NCI-H2227 treated with DMSO at 0.1 percent for 48 hours (cell line): ENCODE results near the gene ANKRD11.
A peak's percentile ranks its signal among the peaks of the same experiment; 100 is the strongest.
"Not testable (repeated sequence)": the region's sequence is repeated elsewhere in the genome, so short reads cannot be mapped to it uniquely, and the experiment has no call there.

Experiments
- DNase-seq: peaks from one replicate; lab custom pipeline; 2025; lab: John Stamatoyannopoulos, UW

ANKRD11 gene

DNA sequence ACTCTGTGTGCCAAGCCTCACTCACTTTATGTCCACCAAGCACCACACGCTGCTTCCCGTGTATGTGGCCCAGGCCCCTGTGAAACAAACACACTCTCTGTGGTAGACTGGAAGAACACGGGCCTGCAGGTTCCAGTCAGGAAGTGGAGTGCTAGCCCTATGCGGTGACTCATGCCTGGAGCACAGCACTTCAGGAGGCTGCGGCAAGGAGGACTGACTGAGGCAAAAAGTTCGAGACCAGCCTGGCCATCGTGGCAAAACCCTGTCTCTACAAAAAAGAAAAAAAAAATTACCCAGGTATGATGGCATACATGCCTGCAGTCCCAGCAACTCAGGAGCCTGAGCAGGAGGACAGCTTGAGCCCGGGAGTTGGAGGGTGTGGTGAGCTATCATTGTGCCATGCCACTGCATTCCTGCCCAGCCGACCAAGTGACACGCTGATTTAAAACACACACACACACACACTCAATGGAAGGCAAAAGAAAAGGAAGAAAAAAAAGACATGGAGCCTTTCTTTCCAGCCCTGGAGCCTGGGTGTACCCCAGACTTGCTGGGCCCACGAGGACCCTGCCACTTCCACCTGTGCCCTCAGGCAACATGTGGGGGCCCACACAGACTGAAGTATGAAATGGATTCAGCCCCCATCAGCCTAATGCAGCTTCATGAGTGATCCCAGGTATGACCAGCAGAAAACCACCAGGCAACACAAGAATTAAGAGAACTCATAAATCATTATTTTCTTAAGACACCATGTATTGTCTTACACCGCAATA, 126.6 kb downstream of the ANKRD11 start:
- DNase-seq = no peak

DNA sequence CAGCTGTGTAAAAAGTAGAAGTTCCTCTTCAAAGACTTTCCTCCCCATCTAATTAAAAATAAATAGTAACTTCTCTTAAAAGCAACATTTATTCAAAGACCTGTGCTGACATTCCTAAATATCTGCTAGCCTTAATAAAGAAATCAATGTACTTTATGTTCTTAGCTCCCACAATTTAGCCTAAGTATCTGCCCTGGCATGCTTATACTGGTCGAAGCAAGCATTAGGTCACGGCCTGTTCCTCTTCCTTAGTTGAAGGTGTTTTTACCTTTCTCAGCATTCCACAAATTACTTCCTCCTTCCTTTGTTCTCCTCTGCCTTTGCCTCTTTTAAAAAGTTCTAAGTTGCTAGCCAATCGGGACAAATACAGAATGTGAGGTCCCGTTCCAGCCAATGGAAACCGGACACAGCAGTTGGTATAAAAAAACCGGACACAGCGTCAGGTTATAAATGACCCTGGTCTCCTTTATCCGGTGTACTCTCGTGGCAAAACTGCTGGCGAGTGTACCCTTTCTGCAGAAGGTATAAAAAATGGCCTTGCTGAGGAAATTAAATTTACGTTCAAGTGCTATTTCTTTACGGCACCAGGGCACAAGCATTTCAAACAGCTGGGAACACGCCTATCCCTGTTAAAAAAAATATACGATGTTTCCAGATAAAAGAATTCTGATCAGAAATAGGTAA, 127.7 kb downstream of the ANKRD11 start:
- not testable (repeated sequence) for DNase-seq

DNA sequence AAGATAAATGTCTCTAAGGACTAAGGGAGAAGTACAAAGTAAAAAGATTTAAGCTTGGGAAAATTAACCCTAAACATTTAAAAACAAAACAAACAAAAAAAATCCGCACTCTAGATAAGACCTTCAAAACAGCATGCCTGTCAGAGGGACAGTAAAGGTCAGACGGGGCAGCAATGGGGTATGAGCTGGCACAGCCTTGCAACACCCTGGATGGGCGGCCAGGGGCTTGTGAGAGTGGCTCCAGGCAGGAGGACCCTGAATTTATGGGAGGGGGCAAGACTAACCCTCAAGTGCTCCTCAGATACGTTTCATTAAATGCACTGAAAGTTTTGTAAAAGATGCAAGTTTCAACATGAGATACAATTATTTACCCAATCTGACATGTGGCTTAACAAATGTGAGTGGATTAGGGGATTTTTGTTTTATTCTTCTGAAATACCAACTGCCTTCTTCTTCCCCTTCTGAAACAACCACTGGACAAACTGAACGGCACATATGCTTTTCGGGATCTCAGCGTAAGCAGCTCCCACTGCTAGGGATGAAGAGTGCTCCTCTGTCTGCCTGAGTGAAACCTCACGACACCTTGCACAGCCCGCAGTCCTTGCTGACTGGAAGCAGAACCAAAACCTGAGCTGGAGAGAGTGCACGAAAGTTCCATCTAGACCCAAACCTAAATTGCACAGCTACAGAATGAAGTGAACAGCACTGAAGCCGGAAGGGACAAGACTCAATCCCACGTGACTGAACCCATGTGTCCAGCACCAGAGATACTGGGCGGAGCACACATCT, 128.4 kb downstream of the ANKRD11 start:
- no peak for DNase-seq

DNA sequence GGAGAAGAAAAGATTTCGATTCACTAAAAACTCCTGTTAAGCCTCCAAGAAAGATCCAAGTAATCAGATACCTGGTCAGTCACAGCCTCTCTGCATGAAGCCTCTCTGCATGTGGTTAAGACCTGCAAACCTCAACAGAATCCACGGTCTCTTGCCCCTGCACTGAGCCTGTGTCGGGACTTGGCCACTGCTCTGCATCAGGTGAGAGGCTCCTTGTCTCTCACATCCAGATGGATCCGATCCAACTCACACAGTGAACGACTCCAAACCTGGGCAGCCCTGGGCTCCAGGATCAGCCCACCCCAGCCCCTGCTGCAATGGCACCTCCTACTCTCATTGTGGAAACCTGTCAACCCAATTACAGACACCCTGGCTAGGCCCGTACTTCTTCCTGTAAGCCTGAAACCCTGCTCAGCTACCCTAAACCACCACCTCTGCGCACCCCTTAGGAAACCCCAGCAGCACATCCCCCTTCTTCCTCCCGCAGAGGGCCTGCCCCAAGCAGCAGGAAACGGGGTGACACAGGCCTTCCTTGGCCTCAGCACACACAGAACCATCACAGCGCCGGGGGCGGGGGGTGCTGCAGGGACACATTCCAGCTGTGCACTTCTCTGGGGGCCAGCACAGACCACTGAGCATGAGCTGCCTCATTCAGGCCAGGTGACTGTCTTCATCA, 129.5 kb downstream of the ANKRD11 start:
- DNase-seq = no peak

DNA sequence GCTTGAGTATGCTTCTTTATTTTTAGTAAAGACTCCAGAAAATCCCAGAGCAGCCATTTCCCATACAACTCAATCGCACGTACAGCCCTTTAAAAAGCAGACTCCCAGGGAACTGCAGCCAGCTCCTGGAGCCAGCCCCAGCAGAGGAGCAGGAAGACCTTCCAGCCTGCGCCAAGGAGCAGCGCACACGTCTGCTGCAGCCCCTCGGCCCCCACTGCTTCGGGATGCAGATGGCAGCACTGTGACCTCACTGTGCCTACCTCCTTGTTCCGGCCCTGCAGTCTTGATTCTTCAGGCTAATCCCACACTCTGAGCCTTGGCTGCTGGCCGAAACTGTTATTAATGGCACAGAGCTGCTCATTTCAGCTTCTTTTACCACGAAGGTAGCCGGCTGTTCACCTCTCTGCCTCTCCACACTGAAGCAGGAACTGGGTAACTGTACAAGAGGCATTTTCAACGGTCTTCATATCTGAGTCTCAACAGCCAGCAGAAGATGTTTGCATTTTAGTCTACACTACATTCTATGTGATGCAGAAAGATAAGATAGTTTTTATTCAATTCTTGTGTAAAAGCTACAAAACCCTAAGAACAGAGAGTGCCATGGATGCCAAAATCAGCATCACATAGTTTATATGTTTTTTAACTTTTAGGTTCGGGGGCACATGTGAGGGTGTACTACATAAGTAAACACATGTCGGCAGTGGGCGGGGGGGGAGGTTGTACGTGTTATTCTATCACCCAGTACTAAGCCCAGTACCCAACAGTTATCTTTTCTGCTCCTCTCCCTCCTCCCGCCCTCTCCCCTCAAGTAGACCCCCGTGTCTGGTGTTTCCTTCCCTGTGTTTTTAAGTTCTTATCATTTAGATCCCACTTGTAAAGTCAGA, 130.9 kb downstream of the ANKRD11 start:
- peak; percentile 8 for DNase-seq

DNA sequence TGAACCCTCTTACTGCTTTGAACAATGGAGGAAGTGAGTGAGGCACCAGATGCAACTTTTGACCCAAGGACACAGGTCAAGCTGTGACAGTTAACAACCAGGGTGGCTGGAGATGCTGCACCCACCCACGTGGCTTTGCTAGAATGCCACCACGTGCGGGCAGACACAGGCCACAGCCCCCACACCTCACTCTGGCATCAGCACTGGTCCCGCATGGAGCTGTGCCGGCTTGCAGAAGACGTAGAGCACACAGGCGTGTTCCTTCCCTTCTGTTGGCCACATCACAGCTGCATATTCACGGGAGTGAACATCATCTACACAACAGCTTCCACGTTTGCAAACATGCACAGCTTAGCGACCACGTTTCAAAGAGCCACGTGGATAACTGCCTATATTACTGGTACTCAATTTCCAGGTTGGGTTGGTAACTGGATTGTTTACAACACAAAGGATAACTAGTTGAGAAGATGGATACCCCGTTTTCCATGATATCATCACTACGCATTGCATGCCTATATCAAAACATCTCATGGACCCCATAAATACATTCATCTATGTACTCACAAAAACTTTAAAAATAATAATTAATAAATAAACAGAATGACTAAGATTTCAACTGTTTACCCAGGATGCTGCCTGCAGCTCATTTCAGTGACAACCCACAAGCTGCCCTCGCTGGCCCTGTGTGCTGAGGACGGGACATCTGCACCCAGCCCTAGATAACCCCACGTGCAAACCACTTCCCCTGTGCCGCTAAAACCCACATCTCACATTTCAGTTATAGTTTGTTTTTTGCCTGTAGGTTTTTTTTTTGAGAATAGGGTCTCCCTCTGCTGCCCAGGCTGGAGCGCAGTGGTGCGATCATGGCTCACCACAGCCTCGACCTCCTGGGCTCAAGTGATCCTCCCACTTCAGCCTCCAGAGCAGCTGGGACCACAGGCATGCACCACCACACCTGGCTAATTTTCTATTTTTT, 132.0 kb downstream of the ANKRD11 start:
- DNase-seq = no peak

DNA sequence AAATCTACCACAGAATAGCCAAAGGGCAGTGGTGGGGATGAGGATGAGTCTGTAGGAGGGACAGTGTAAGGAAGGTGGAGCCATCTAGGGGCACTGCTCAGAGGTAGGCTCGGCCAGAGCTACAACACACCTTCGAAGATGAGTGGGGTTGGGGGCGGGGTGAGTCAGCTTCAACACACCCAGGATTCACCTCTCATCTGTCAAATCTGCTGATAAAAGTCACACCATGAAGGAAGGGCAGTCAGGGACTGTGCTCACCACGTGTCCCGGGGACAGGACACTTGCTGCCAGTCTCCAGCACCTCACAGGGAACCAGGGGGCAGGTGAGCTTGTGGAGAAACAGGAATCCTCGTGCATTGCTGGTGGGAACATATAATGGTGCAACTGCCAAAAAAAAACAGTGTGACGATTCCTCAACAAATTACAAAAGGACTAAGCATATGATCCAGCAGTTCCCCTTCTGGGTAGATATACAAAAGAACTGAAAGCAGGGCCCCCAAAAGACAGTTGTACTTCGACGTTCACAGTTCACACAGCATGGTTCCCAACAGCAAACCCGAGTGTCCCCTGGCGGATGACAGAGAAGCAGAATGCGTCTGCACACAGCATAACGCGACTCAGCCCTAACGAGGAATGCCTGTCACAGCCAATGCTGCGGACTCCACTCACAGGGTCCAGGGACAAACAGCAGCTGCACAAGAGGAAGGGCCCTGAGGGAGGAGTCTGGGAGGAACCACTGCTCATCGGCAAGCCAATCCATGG, 133.1 kb downstream of the ANKRD11 start:
- no peak for DNase-seq

DNA sequence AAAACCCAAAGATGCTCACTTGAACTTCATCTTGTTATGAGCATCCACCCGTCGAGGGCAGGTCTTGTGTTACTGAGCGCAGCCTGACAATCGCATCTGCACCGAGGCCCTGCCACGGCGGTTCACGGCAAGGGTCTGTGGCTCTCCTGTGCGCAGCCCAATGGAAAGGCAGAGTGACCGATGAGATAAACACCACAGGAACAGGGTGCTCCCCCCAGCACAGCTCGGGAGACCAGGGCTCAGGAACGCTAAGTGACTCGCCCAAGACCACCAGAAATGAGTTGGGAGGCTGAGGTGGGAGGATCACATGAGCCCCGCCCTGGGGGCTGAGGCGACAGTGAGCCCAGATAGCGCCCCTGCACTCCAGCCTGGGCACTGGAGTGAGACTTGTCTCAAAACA, 134.7 kb downstream of the ANKRD11 start:
- DNase-seq = no peak

DNA sequence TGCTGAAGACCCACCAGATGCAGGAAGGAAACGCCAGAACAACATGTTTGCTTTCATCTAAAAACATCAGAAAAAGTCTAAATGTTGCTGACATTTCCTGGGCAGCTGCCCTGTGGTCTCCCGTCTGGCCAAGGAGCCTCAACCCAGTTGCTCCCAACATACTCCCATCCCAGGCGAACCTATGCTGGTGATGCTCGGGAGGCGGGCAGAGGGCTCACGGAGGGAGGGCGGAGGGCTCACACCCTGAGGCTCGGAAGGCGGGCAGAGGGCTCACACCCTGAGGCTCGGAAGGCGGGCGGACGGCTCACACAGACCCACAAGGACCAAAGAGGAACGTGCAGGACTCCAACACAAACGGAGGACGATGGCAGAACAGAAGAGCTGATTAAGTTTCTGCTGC, 135.4 kb downstream of the ANKRD11 start:
- DNase-seq = no peak

DNA sequence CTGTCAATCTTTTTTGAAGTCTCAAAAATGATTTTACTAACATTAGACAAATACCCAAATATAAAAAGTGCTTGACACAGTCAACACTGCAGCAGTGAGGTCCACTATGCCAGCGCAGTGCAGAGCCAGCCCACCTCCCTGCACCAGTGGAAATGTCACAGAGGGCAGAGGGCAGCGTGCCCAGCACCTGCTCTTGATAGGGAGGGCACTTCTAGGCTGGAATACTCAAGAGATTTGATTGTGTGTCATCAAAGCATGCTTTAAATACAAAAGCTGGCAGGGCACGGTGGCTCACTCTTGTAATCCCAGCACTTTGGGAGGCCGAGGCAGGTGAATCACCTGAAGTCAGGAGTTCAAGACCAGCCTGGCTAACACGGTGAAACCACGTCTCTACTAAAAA, 136.0 kb downstream of the ANKRD11 start:
- DNase-seq = no peak

DNA sequence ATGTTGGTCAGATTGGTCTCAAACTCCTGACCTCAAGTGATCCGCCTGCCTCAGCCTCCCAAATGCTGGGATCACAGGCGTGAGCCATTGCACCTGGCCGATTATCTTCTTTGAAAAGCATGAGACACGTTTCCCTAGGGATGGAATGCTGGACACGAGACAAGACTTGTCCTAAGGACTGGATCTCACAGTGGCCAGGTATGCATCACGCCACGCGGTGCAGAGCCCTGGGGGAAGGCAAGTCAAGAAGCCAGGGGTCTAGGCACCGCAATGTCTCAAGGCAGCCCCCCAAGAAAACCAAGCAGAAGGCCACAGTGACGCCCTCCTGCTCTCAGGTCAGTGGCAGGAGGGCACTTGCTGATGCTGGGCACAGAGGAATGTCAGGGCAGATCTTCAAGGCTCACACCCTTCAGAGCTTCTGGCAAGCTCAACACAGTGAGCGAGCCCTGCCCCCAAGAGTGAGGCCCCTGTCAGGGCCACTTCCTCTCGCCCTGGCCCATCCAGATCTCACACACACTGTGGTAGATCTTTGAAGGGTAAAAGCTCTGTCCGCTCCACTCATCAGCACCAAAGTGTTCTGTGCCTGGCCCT, 138.2 kb downstream of the ANKRD11 start:
- DNase-seq = no peak

DNA sequence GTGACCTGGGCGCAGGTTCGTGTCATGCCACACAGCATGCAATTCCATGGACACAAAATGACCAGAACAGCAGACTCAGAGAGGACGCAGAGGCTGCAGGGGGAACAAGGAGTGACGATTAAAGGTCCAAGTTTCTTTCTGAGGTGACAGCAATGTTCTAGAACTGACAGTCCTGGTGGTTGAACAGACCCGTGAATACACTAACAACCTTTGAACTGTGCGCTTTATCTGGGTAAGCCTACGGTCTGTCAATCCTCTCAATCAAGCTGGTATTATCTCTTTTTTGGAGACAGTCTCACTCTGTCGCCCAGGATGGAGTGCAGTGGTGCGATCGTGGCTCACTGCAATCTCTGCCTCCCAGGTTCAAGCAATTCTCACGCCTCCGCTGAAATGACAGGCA, 138.7 kb downstream of the ANKRD11 start:
- no peak for DNase-seq

DNA sequence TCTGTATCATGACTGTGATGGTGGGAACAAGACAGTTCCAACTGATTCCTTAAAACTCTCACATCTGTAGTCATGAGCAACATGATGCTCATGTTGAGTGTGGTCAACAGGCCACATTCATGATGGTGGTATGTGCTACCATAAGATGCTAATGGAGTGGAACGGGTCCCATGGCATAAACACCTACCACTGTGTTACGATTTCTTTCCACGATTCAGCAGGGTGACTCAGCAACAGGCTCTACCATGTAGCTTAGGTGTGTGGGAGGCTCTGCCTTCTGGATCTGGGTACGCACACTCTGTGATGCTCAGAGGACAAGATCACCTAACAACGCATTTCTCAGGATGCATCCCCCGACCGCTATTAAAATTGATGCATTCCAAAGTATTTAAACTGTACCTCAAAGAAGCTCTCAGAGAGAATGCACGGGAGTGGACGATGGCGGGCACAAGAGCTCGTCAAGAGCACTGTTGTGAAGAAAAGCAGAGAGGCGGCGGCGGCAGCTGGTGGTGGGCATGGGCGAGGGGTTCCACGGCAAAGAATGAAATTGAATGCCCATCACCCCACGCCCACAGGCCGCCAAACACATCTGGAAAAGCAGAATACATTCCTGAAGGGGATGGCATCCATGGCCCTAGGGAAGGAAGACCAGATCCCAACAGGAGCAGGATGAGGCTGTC, 139.5 kb downstream of the ANKRD11 start:
- DNase-seq = no peak

DNA sequence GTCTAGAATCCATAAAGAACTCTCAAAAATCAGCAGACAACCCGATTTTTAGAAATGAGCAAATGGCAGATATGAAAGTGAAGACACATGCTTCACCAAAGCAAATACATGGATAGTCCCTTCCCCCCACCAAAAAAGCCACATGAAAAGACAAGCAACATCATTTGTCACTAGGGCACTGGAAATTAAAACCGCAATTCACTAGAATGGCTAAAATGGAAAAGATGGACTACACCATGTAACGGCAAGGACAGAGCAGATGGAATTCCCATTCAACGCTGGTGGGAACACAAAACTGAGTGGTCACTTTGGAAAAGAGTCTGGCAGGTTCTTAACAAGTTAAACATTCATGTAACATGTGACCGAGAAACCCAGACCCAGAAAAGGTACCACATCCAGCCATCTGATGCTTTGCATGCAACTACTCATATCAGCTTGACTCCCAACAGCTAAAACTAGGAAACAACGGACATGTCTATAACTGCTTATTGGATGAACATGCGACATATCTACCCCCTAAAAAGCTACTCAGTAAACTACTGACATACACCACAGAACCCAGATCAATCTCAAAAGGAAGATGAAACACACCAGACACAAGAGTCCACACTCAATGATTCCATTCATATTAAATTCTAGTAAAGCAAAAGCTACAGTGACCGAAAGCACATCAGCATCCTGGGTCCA, 140.3 kb downstream of the ANKRD11 start:
- DNase-seq = no peak

DNA sequence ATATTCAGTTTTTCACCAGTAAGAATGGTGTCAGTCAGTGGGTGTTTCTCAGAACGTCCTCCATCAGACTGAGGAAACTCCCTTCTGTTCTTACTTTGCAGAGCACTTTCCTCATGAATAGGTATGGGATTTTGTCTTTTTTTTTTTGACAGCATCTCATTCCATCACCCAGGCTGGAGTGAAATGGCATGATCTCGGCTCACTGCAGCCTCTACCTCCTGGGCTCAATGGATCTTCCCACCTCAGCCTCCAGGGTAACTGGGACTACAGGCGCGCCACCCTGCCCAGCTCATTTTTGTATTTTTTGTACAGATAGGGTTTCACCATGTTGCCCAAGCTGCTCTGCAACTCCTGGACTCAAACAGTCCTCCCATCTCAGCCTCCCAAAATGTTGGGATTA, 142.6 kb downstream of the ANKRD11 start:
- no peak for DNase-seq

DNA sequence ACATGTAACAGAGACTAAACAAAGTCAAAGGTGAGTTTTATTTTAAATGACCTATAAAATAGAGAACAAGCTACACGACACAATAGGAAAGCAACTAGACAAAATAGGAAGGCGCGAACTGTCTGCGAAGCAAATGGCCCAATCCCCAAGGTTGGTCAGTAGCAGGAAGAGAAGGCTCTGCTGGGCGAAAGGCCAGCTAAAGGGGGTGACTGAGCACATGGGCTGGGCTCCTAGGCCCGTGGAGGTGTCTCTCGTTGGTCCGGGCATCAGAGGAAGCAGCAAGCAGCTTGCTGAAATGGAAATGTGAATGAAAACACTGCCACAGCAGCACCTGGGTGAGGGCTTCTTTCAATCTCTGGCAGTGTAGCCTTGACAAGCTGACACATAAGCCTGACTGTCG, 143.5 kb downstream of the ANKRD11 start:
- no peak for DNase-seq

DNA sequence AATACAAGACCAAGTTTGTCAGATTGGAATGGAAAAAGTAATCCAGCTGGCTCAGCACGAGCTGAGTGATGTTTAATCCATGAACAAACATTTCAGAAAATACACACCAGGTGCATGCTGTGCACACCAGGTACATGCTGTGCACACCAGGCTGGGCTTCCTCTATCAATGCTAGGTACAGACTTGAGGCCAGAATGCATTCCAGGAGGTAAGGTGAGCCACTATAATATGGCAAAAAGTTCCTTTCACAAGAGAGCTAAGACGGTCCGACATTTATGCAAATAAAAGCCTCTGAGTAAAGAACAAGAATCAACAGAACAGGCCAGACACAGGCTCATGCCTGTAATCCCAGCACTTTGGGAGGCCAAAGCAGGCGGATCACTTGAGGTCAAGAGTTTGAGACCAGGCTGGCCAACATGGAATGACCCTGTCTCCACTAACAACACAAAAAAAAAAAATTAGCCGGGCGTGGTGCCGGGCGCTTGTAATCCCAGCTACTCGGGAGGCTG, 144.7 kb downstream of the ANKRD11 start:
- no peak for DNase-seq
